RWPE2 (cell line): ENCODE data around the gene DYNAP.

Experiments
- ATAC-seq: fragments of 200-7000 bp; cut with Tn5 transposase; 3 replicates; pipeline ENCODE4 v1.9.1; 2021; ENCODE audit warnings: low read depth
- DNase-seq: peaks from one replicate; pipeline ENCODE4 v3.0.0-alpha.2; 2020; ENCODE audit warnings: low spot score
- H3K27ac ChIP-seq: fragments of 450-650 bp; 2 replicates; pipeline ENCODE4 v1.5.1; 2017; ENCODE audit warnings: mild to moderate bottlenecking; ENCODE audit not compliant: poor library complexity, severe bottlenecking
- H3K27me3 ChIP-seq: fragments of 250-450 bp; sonication (Bioruptor Pico); 2 replicates; pipeline ENCODE4 v1.5.1; 2021; ENCODE audit warnings: mild to moderate bottlenecking, moderate library complexity; ENCODE audit not compliant: insufficient read depth, poor library complexity, severe bottlenecking
- H3K36me3 ChIP-seq: fragments of 250-450 bp; sonication (Bioruptor Pico); 2 replicates; pipeline ENCODE4 v1.5.1; 2020; ENCODE audit warnings: low read depth, mild to moderate bottlenecking, moderate library complexity
- H3K4me1 ChIP-seq: fragments of 250-450 bp; sonication (Bioruptor Pico); 2 replicates; pipeline ENCODE4 v1.5.1; 2021; ENCODE audit warnings: mild to moderate bottlenecking, moderate library complexity; ENCODE audit not compliant: insufficient read depth, poor library complexity, severe bottlenecking
- H3K4me3 ChIP-seq: fragments of 250-450 bp; sonication (Bioruptor Pico); 2 replicates; pipeline ENCODE4 v1.5.1; 2021; ENCODE audit warnings: mild to moderate bottlenecking, moderate library complexity; ENCODE audit not compliant: severe bottlenecking
- H3K9me3 ChIP-seq: fragments of 250-450 bp; sonication (Bioruptor Pico); 2 replicates; pipeline ENCODE4 v1.5.1; 2021; ENCODE audit warnings: mild to moderate bottlenecking, moderate library complexity; ENCODE audit not compliant: severe bottlenecking
- TF ChIP-seq, protein P1 (sequence below): fragments of 450-650 bp; IDR thresholded peaks from one replicate; pipeline ENCODE4 v1.5.1; 2017; ENCODE audit warnings: mild to moderate bottlenecking, moderate library complexity; ENCODE audit not compliant: poor library complexity, severe bottlenecking

Gene DYNAP, protein sequence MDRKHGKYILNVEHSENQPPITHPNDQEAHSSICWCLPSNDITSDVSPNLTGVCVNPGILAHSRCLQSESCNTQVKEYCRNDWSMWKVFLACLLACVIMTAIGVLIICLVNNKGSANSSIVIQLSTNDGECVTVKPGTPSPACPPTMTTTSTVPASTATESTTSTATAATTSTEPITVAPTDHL

DNA sequence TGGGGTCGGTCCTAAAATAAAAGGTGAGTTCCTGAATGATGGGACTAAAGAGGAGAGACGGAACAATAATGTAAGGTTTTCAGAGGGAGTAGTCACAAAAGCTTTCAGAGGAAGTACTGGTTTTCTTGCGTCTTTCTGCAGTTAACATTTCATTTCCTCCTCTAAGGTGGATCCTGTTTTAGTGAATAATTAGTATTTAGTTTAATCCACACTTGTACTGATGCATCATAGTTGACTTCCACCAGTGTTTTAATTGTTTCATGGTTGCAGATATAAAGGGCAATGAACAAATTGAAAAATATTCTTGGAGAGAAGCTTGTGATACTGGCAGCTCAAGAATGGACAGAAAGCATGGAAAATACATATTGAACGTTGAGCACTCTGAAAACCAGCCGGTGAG, at the start of gene DYNAP:
Gene DYNAP (plus strand): TSS at position 301 of the 400 bp plus-strand sequence. CDS start 38 bp downstream, at position 339.
- TF ChIP-seq, protein P1, sequence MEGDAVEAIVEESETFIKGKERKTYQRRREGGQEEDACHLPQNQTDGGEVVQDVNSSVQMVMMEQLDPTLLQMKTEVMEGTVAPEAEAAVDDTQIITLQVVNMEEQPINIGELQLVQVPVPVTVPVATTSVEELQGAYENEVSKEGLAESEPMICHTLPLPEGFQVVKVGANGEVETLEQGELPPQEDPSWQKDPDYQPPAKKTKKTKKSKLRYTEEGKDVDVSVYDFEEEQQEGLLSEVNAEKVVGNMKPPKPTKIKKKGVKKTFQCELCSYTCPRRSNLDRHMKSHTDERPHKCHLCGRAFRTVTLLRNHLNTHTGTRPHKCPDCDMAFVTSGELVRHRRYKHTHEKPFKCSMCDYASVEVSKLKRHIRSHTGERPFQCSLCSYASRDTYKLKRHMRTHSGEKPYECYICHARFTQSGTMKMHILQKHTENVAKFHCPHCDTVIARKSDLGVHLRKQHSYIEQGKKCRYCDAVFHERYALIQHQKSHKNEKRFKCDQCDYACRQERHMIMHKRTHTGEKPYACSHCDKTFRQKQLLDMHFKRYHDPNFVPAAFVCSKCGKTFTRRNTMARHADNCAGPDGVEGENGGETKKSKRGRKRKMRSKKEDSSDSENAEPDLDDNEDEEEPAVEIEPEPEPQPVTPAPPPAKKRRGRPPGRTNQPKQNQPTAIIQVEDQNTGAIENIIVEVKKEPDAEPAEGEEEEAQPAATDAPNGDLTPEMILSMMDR, result no peak
- Histone ChIP-seq H3K36me3 (no peaks in the 10 kb centered on the region), H3K27ac (no peak within 1 kb of the TSS), H3K4me1 (no peaks in the 10 kb centered on the region), H3K9me3 (no peaks in the 10 kb centered on the region), H3K4me3 (no peak within 1 kb of the TSS), H3K27me3 (no peaks in the 10 kb centered on the region)
- DNase-seq, result no peak
- no peak for ATAC-seq

DNA sequence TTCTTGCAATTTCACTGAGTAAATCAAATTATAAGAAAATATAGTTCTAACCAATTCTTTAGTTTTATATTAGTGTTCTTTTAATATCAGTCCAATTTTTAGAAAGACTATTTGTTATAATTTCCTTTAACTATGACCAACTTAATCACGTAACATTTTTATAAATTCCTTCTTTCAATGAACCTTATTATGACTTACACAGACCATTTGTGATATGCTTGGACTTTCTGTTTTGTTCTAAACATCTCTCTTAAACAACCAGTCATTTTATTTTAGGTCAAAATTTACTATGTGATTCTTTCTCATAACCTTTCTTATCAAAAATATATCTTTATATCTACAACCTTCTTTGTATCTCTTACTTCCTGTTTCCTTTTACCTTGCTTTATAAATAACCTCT, 39.5 kb upstream of the DYNAP start:
- H3K27ac ChIP-seq, result no peak overlapping the region
- no peak for DNase-seq
- TF ChIP-seq, protein P1, result no peak
- ATAC-seq, result no peak
- H3K9me3 ChIP-seq, result peaks cover 4% of the 10 kb centered on the region
- H3K36me3 ChIP-seq, result no peaks in the 10 kb centered on the region
- no peaks in the 10 kb centered on the region for H3K4me1 ChIP-seq
- H3K27me3 ChIP-seq, result no peaks in the 10 kb centered on the region
- no peak overlapping the region for H3K4me3 ChIP-seq

DNA sequence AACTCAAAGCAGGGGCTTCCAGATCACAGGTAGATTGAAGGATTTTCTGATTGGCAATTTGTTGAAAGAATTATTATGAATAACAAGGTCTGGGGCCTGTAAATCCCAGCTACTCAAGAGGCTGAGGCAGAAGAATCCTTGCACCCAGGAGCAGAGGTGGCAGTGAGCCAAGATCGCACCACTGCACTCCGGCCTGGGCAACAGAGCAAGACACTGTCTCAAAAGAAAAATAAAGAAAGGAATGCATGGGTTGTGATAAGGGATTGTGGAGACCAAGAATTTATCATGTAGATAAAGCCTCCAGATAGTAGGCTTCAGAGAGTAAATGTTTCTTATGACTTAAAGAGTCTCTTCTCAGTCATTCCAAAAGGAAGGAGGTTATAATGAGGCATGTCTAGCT, 35.8 kb upstream of the DYNAP start:
- TF ChIP-seq, protein P1, result no peak
- no peak for ATAC-seq

DNA sequence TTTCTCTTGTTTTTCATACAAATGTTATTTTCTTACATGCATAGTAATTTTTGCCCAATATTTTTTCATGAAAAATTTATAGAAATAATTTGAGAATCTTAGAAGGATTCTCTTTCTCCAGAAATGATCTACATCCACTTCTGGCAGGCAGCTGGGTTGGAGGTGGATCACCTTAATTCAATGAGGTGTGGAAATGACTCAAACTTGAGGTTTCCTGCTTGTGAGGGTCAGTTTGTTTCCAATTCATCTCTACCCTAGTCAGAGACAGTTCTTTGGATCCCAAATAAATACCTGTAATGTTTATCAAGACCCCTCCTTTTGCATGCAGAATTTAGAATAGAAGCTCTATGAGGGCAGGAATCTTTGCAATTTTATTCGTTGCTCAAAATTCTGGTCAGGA, 35.0 kb upstream of the DYNAP start:
- Histone ChIP-seq H3K27me3 (no peaks in the 10 kb centered on the region), H3K4me1 (no peaks in the 10 kb centered on the region), H3K9me3 (peaks cover 4% of the 10 kb centered on the region), H3K27ac (no peak overlapping the region), H3K36me3 (no peaks in the 10 kb centered on the region), H3K4me3 (no peak overlapping the region)
- DNase-seq (no peak), ATAC-seq (no peak)
- TF ChIP-seq, protein P1, result no peak

More for the DNA sequence above, 35.8 kb upstream of the DYNAP start:
- no peaks in the 10 kb centered on the region for H3K36me3 ChIP-seq
- H3K4me3 ChIP-seq, result no peak overlapping the region
- H3K9me3 ChIP-seq, result peaks cover 4% of the 10 kb centered on the region
- no peak overlapping the region for H3K27ac ChIP-seq
- DNase-seq, result no peak
- no peaks in the 10 kb centered on the region for H3K27me3 ChIP-seq
- H3K4me1 ChIP-seq, result no peaks in the 10 kb centered on the region

DNA sequence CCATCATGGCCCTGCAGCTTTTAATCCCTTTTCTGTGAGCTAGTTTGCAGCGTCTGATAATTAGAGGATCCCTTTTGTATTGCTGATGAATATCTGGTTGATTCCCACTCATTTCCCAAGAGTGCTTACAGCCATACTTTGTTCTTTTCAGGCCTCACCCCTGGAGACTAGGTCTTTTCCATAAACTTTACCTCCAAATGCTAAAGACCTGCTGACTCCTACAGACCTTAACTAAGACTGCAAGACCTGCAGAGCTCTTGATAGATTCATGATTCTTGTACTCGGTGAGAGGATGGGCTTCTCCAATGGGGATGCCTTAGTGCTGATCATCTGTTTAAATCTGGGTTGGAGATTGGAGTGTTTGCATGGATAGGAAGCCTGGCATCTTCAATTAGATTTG, 33.1 kb upstream of the DYNAP start:
- ATAC-seq, result no peak
- no peak for DNase-seq
- Histone ChIP-seq H3K4me3 (no peak overlapping the region), H3K4me1 (no peaks in the 10 kb centered on the region), H3K27me3 (no peaks in the 10 kb centered on the region), H3K9me3 (no peaks in the 10 kb centered on the region), H3K27ac (no peak overlapping the region), H3K36me3 (no peaks in the 10 kb centered on the region)
- TF ChIP-seq, protein P1, result no peak
